Liver (tissue), 9 donors: ENCODE results near the gene MEF2D. TPM values are rescaled to one million over a fixed set of nuclear protein-coding genes. Genes with fewer than 3 reads are reported as not detected.

Source experiments
- DNase-seq: peaks from one replicate; pipeline ENCODE4 v3.0.0-alpha.2; 2017; ENCODE audit warnings: low spot score
- H3K27ac ChIP-seq, 2 donors: one replicate each; pipeline ENCODE4 v1.7.0; 2013; ENCODE audit warnings: inconsistent platforms in 2 of 2, low read length in 2 of 2, control low read depth in 1 of 2, low read depth in 1 of 2, mild to moderate bottlenecking in 1 of 2
- H3K27me3 ChIP-seq, 4 donors: one replicate each; pipeline versions ENCODE4 v1.6.1 to v1.7.0; 2013; ENCODE audit warnings: low read length in 3 of 4, inconsistent platforms in 1 of 4, mild to moderate bottlenecking in 1 of 4, moderate library complexity in 1 of 4; ENCODE audit not compliant: control insufficient read depth in 4 of 4, insufficient read depth in 4 of 4
- H3K36me3 ChIP-seq, 4 donors: one replicate each; pipeline versions ENCODE4 v1.6.1 to v1.7.0; 2013; ENCODE audit warnings: low read length in 3 of 4, mild to moderate bottlenecking in 3 of 4, low read depth in 1 of 4, moderate library complexity in 1 of 4; ENCODE audit not compliant: control insufficient read depth in 4 of 4, insufficient read depth in 3 of 4
- H3K4me1 ChIP-seq, 4 donors: one replicate each; pipeline versions ENCODE4 v1.6.1 to v1.7.0; 2013; ENCODE audit warnings: low read length in 3 of 4, mild to moderate bottlenecking in 3 of 4, moderate library complexity in 1 of 4; ENCODE audit not compliant: control insufficient read depth in 4 of 4, insufficient read depth in 4 of 4
- H3K4me3 ChIP-seq, 3 donors: one replicate each; pipeline versions ENCODE4 v1.6.1 to v1.7.0; 2013; ENCODE audit warnings: low read length in 3 of 3, control low read depth in 1 of 3, low read depth in 1 of 3, mild to moderate bottlenecking in 1 of 3
- H3K9ac ChIP-seq, 2 donors: one replicate each; pipeline ENCODE4 v1.7.0; 2013; ENCODE audit warnings: low read length in 2 of 2, mild to moderate bottlenecking in 2 of 2, moderate library complexity in 2 of 2, control low read depth in 1 of 2, low read depth in 1 of 2
- H3K9me3 ChIP-seq, 4 donors: one replicate each; pipeline versions ENCODE4 v1.6.1 to v1.7.0; 2013; ENCODE audit warnings: low read length in 3 of 4; ENCODE audit not compliant: control insufficient read depth in 4 of 4
- ATF3 ChIP-seq: IDR thresholded peaks from 2 replicates; pipeline ENCODE4 v1.6.1; 2016; ENCODE audit warnings: antibody characterized with exemption
- CTCF ChIP-seq: fragments of 150-350 bp; IDR thresholded peaks from 2 replicates; pipeline ENCODE4 v1.5.1; 2017; ENCODE audit warnings: improper control_type of control experiment, low read depth, low read length; ENCODE audit not compliant: missing input control
- EGR1 ChIP-seq, 2 donors: IDR thresholded peaks; 2 replicates each; pipeline ENCODE4 v1.6.1; 2016 to 2018; ENCODE audit warnings: antibody characterized with exemption in 2 of 2, low read depth in 2 of 2
- FOXA1 ChIP-seq: IDR thresholded peaks from 2 replicates; pipeline ENCODE4 v1.6.1; 2016; ENCODE audit warnings: antibody characterized with exemption
- FOXA2 ChIP-seq: IDR thresholded peaks from 2 replicates; pipeline ENCODE4 v1.6.1; 2016; ENCODE audit warnings: antibody characterized with exemption
- GABPA ChIP-seq, 2 donors: IDR thresholded peaks in 1 of 2; conservative IDR thresholded peaks in 1 of 2; 2 replicates each; pipeline ENCODE4 v1.6.1; 2016; ENCODE audit warnings: antibody characterized with exemption in 2 of 2, mild to moderate bottlenecking in 1 of 2, moderate library complexity in 1 of 2
- HNF4A ChIP-seq, 2 donors: conservative IDR thresholded peaks; 2 replicates each; pipeline ENCODE4 v1.6.1; 2016; ENCODE audit warnings: antibody characterized with exemption in 2 of 2, mild to moderate bottlenecking in 2 of 2
- HNF4G ChIP-seq: IDR thresholded peaks from 2 replicates; pipeline ENCODE4 v1.6.1; 2016; ENCODE audit warnings: antibody characterized with exemption
- JUND ChIP-seq, 2 donors: IDR thresholded peaks; 2 replicates each; pipeline ENCODE4 v1.6.1; 2016; ENCODE audit warnings: antibody characterized with exemption in 2 of 2
- NR2F2 ChIP-seq: IDR thresholded peaks from 2 replicates; pipeline ENCODE4 v1.6.1; 2016; ENCODE audit warnings: antibody characterized with exemption
- RAD21 ChIP-seq, 2 donors: IDR thresholded peaks; 2 replicates each; pipeline ENCODE4 v1.6.1; 2016; ENCODE audit warnings: antibody characterized with exemption in 2 of 2, mild to moderate bottlenecking in 2 of 2
- REST ChIP-seq: IDR thresholded peaks from 2 replicates; pipeline ENCODE4 v1.6.1; 2016; ENCODE audit warnings: antibody characterized with exemption, mild to moderate bottlenecking
- RXRA ChIP-seq, 2 donors: IDR thresholded peaks; 2 replicates each; pipeline ENCODE4 v1.6.1; 2017 to 2018; ENCODE audit warnings: antibody characterized with exemption in 2 of 2, mild to moderate bottlenecking in 1 of 2
- SP1 ChIP-seq: IDR thresholded peaks from 2 replicates; pipeline ENCODE4 v1.6.1; 2018; ENCODE audit warnings: antibody characterized with exemption, mild to moderate bottlenecking
- ZBTB33 ChIP-seq: IDR thresholded peaks from 2 replicates; pipeline ENCODE4 v1.6.1; 2016; ENCODE audit warnings: antibody characterized with exemption
- WGBS: extraction: QIAGEN DNeasy Blood & Tissue Kit; methylation state at CpG from one replicate; pipeline ENCODE4 v1.1.7; 2013; 5-methylcytosine and 5-hydroxymethylcytosine counted together
- polyA plus RNA-seq, 2 donors: library from polyadenylated mRNA; stranded (reverse) in 1 of 2; unstranded in 1 of 2; fragments of 200-250 nt in 1 of 2; fragments of >200 nt in 1 of 2; fragmentation: Nextera tagmentation in 1 of 2; extraction: Ambion mirVana in 1 of 2; gene quantifications; one replicate each; pipeline versions ENCODE4 v1.2.1 to v1.2.3, GENCODE V29; 2013 to 2015
- total RNA-seq, 2 donors: library from RNA; depleted of rRNA; stranded (reverse); fragments of >200 nt; gene quantifications; one replicate each; pipeline ENCODE4 v1.2.3, GENCODE V29; 2014
- donor health status: healthy.
- donor health status: healthy.
- donor health status: healthy.
- donor health status: healthy.
- donor health status: healthy.

The MEF2D gene
- total and polyA plus RNA-seq, 4 donors = 3.4 to 7.6 (median 5.5) TPM

- no peak overlapping the region for H3K27ac ChIP-seq
- H3K4me3 ChIP-seq = no peak overlapping the region
- 60% methylated on average over 1 of the region's 1 CpG for WGBS
- H3K27me3 ChIP-seq = no peaks in the 10 kb centered on the region
- no peaks in the 10 kb centered on the region for H3K36me3 ChIP-seq
- H3K4me1 ChIP-seq = peaks cover 6 to 39% (median 25%) of the 10 kb centered on the region in 4 donors
- TF ChIP-seq SP1 (no peak), RAD21 (IDR thresholded peaks at IDR 0.05) (no peak), FOXA1 (no peak), EGR1 (IDR thresholded peaks at IDR 0.05; ENCODE audit: low read depth in 2 of 2) (no peak), ZBTB33 (no peak), GABPA (IDR thresholded peaks at IDR 0.05 in 1 of 2, conservative IDR thresholded peaks at IDR 0.05 in 1 of 2) (no peak), FOXA2 (no peak), CTCF (no peak), HNF4A (conservative IDR thresholded peaks at IDR 0.05) (no peak), NR2F2 (no peak), RXRA (IDR thresholded peaks at IDR 0.05) (no peak), HNF4G (no peak), JUND (IDR thresholded peaks at IDR 0.05) (no peak), REST (no peak), ATF3 (no peak)
- H3K9ac ChIP-seq = no peak overlapping the region
- H3K9me3 ChIP-seq = no peaks in the 10 kb centered on the region
- no peak for DNase-seq
These were observed 47.7 kb downstream of the MEF2D start for GRCh38 chr1:156452907-156453306.

GRCh38 chr1:156451505-156452160, 48.9 kb downstream of the MEF2D start:
- Histone ChIP-seq H3K9ac (no peak overlapping the region), H3K27ac (peak overlapping the region; percentile 29 to 76), H3K36me3 (no peaks in the 10 kb centered on the region), H3K4me1 (peaks cover 5 to 34% (median 25%) of the 10 kb centered on the region in 4 donors), H3K4me3 (no peak overlapping the region), H3K9me3 (no peaks in the 10 kb centered on the region), H3K27me3 (no peaks in the 10 kb centered on the region)
- 34% methylated on average over 5 of the region's 5 CpGs for WGBS
- DNase-seq = no peak
- TF ChIP-seq NR2F2 (no peak), ZBTB33 (peak; percentile 39), RAD21 (IDR thresholded peaks at IDR 0.05) (peak in 1 of 2 donors; percentile 27), RXRA (IDR thresholded peaks at IDR 0.05) (peak; percentile 70 to 88), HNF4A (conservative IDR thresholded peaks at IDR 0.05) (peak; percentile 91 to 94), HNF4G (peak; percentile 69), EGR1 (IDR thresholded peaks at IDR 0.05; ENCODE audit: low read depth in 2 of 2) (peak in 1 of 2 donors; percentile 63), ATF3 (no peak), GABPA (IDR thresholded peaks at IDR 0.05 in 1 of 2, conservative IDR thresholded peaks at IDR 0.05 in 1 of 2) (peak in 1 of 2 donors; percentile 53), FOXA1 (no peak), CTCF (no peak)
